HepG2 (cell line): ENCODE results near the gene PHACTR1. TPM values are rescaled to one million over a fixed set of nuclear protein-coding genes. Genes with fewer than 3 reads are reported as not detected.

Experiments used
- ATAC-seq: fragments of 200-7000 bp; cut with Tn5 transposase; 3 replicates; pipeline ENCODE4 v1.9.1; 2020; ENCODE audit warnings: mild to moderate bottlenecking, moderate library complexity
- BruUV-seq: library from RNA; stranded (reverse); fragments of 400-500 nt; replicated peaks from 2 replicates; lab custom pipeline; 2021; lab: Mats Ljungman, UMichigan
- CTCF ChIA-PET: fragments of 300-600 bp; formaldehyde crosslinking; extraction: SDS; loops from one replicate; lab custom pipeline; 2021; ENCODE audit warnings: low total read pairs, inconsistent platforms, low intra/inter-chr PET ratio; lab: Yijun Ruan, JAX
- POLR2A ChIA-PET: fragments of 350-600 bp; sonication (Branson Sonifier 250); formaldehyde crosslinking; loops from one replicate; lab custom pipeline; 2020; ENCODE audit warnings: antibody characterized with exemption, inconsistent platforms; lab: Yijun Ruan, JAX
- DNase-seq: peaks from one replicate; pipeline ENCODE4 v3.0.0-alpha.2; 2015; ENCODE audit warnings: low spot score
- FAIRE-seq: peaks from 3 replicates; lab custom pipeline; 2011; peaks lifted over from hg19 to GRCh38; lab: Jason Lieb, UNC
- H2AFZ ChIP-seq: one replicate; pipeline ENCODE4 v1.6.1; 2011; ENCODE audit warnings: low read length, inconsistent platforms
- H3K27ac ChIP-seq: fragments of 300-600 bp; 3 replicates; pipeline ENCODE4 v1.8.0; 2011; ENCODE audit warnings: mixed run types, mild to moderate bottlenecking, mixed read lengths, low read length, inconsistent platforms; ENCODE audit not compliant: insufficient read depth; ENCODE audit errors: extremely low read length
- H3K27me3 ChIP-seq, 2 experiments: fragments of 200-600 bp in 1 of 2; 2 replicates in 1 of 2; 3 replicates in 1 of 2; pipeline versions ENCODE4 v1.6.0 to v1.8.0; 2011; ENCODE audit warnings: low read length in 2 of 2, mild to moderate bottlenecking in 2 of 2, moderate library complexity in 2 of 2, inconsistent platforms in 1 of 2; ENCODE audit not compliant: insufficient read depth in 2 of 2, control insufficient read depth in 1 of 2
- H3K36me3 ChIP-seq, 2 experiments: fragments of 200-600 bp in 1 of 2; replicated peaks in 1 of 2; 2 replicates in 1 of 2; 3 replicates in 1 of 2; pipeline versions ENCODE4 v1.5.1 to v1.8.0; 2011; ENCODE audit warnings: low read length in 2 of 2, inconsistent platforms in 1 of 2; ENCODE audit not compliant: insufficient read depth in 2 of 2, control insufficient read depth in 1 of 2
- H3K4me1 ChIP-seq: 2 replicates; pipeline ENCODE4 v1.5.1; 2012; ENCODE audit warnings: low read length, inconsistent platforms; ENCODE audit not compliant: insufficient read depth
- H3K4me2 ChIP-seq: 2 replicates; pipeline ENCODE4 v1.6.0; 2011; ENCODE audit warnings: low read depth, low read length, inconsistent platforms
- H3K4me3 ChIP-seq, 3 experiments: fragments of 200-600 bp in 1 of 3; sonication (generic), shearing (Covaris generic) in 1 of 3; replicated peaks in 1 of 3; 2 replicates each; pipeline ENCODE4 v1.5.1; 2011 to 2016; ENCODE audit warnings: low read length in 3 of 3, inconsistent platforms in 2 of 3, low read depth in 2 of 3, mild to moderate bottlenecking in 2 of 3, control low read depth in 1 of 3, mixed read lengths in 1 of 3; ENCODE audit not compliant: insufficient read depth in 1 of 3
- H3K79me2 ChIP-seq: one replicate; pipeline ENCODE4 v1.6.1; 2011; ENCODE audit warnings: low read length, inconsistent platforms; ENCODE audit not compliant: insufficient read depth
- H3K9ac ChIP-seq: 2 replicates; pipeline ENCODE4 v1.6.0; 2011; ENCODE audit warnings: mild to moderate bottlenecking, low read depth, low read length, inconsistent platforms; ENCODE audit not compliant: insufficient read depth
- H3K9me3 ChIP-seq: 2 replicates; pipeline ENCODE4 v1.5.1; 2012; ENCODE audit warnings: mild to moderate bottlenecking, low read length
- H4K20me1 ChIP-seq: 2 replicates; pipeline ENCODE4 v1.6.0; 2011; ENCODE audit warnings: inconsistent platforms, mild to moderate bottlenecking, low read length, moderate library complexity; ENCODE audit not compliant: insufficient read depth
- DPF2 ChIP-seq: sonication (generic); formaldehyde crosslinking; IDR thresholded peaks from 2 replicates; pipeline ENCODE4 v1.4.0; 2020; ENCODE audit warnings: mild to moderate bottlenecking, low read depth, missing genetic modification reagents, borderline replicate concordance
- FOSL2 ChIP-seq: sonication (generic); formaldehyde crosslinking; IDR thresholded peaks from 2 replicates; pipeline ENCODE4 v1.4.0; 2020; ENCODE audit warnings: missing genetic modification reagents
- FOXO1 ChIP-seq: sonication (generic); formaldehyde crosslinking; IDR thresholded peaks from 2 replicates; pipeline ENCODE4 v1.4.0; 2020; ENCODE audit warnings: missing genetic modification reagents
- HNF4A ChIP-seq: sonication (generic); formaldehyde crosslinking; IDR thresholded peaks from 2 replicates; pipeline ENCODE4 v1.4.0; 2020; ENCODE audit warnings: missing genetic modification reagents
- MBD4 ChIP-seq: IDR thresholded peaks from 2 replicates; pipeline ENCODE4 v1.6.1; 2012; ENCODE audit warnings: low read length, inconsistent platforms, borderline replicate concordance
- MEF2D ChIP-seq: sonication (generic); formaldehyde crosslinking; IDR thresholded peaks from 2 replicates; pipeline ENCODE4 v1.5.1; 2020; ENCODE audit warnings: mild to moderate bottlenecking, missing genetic modification reagents
- MEIS1 ChIP-seq: sonication (generic); formaldehyde crosslinking; IDR thresholded peaks from 2 replicates; pipeline ENCODE4 v1.9.0; 2021; ENCODE audit warnings: mild to moderate bottlenecking, missing genetic modification reagents, moderate library complexity, borderline replicate concordance
- MTA1 ChIP-seq: sonication (generic); formaldehyde crosslinking; IDR thresholded peaks from 2 replicates; pipeline ENCODE4 v1.4.0; 2020; ENCODE audit warnings: missing genetic modification reagents, mild to moderate bottlenecking, borderline replicate concordance
- NR2F1 ChIP-seq, 2 experiments: fragments of 450-650 bp in 1 of 2; formaldehyde crosslinking in 1 of 2; IDR thresholded peaks; 2 replicates each; pipeline versions ENCODE4 v1.5.0 to v1.6.1; 2016 to 2020; ENCODE audit warnings: mild to moderate bottlenecking in 1 of 2, missing compliant biosample characterization in 1 of 2, missing genetic modification reagents in 1 of 2, moderate library complexity in 1 of 2
- PAX8 ChIP-seq: sonication (generic); formaldehyde crosslinking; IDR thresholded peaks from 2 replicates; pipeline ENCODE4 v1.8.0; 2022; ENCODE audit warnings: mild to moderate bottlenecking, missing genetic modification reagents, borderline replicate concordance
- PHF8 ChIP-seq: sonication (generic); formaldehyde crosslinking; IDR thresholded peaks from 2 replicates; pipeline ENCODE4 v1.5.0; 2020; ENCODE audit warnings: missing genetic modification reagents
- SP5 ChIP-seq: IDR thresholded peaks from 2 replicates; pipeline ENCODE4 v1.6.1; 2016; ENCODE audit warnings: low read depth, borderline replicate concordance
- SUZ12 ChIP-seq: fragments of 150-350 bp; IDR thresholded peaks from 2 replicates; pipeline ENCODE4 v1.6.1; 2014; ENCODE audit warnings: low read depth, low read length
- XRCC5 ChIP-seq: fragments of 200-400 bp; formaldehyde crosslinking; optimal IDR thresholded peaks from 2 replicates; pipeline ENCODE3; 2017; ENCODE audit warnings: mild to moderate bottlenecking, low read length
- ZBTB33 ChIP-seq: sonication (generic); formaldehyde crosslinking; IDR thresholded peaks from 2 replicates; pipeline ENCODE4 v1.4.0; 2020; ENCODE audit warnings: missing genetic modification reagents
- ZNF296 ChIP-seq: sonication (generic); formaldehyde crosslinking; conservative IDR thresholded peaks from 2 replicates; pipeline ENCODE4 v1.5.0; 2020; ENCODE audit warnings: mild to moderate bottlenecking, missing genetic modification reagents
- ZNF451 ChIP-seq: sonication (generic); formaldehyde crosslinking; IDR thresholded peaks from 2 replicates; pipeline ENCODE4 v1.5.0; 2020; ENCODE audit warnings: mild to moderate bottlenecking, missing genetic modification reagents
- WGBS: methylation state at CpG from one replicate; pipeline ENCODE4 v1.1.6; 2017; ENCODE audit warnings: low lambda C conversion rate; 5-methylcytosine and 5-hydroxymethylcytosine counted together
- in situ Hi-C: cut with HindIII; loops from 2 replicates; pipeline ENCODE4 v1.10.0; 2017; ENCODE audit warnings: low pct_unique_long_range_greater_than_20kb; ENCODE audit not compliant: extremely low pct_ligation_motif_present
- intact Hi-C: fragments of 100-400 bp; cut with micrococcal nuclease; formaldehyde crosslinking; loops from one replicate; pipeline ENCODE4 v1.10.0; 2022; ENCODE audit not compliant: unreplicated experiment
- polyA plus RNA-seq, 8 experiments: library from polyadenylated mRNA; depleted of rRNA in 3 of 8; stranded (reverse) in 7 of 8; unstranded in 1 of 8; fragments of >200 nt; fragmentation: Illumina TruSeq in 4 of 8; extraction: Trizol in 4 of 8; gene quantifications; 2 replicates each; pipeline versions ENCODE4 v1.2.1 to v1.2.3, GENCODE V29; 2011 to 2016; ENCODE audit warnings: low read depth in 4 of 8, missing spikeins in 1 of 8, mixed read lengths in 1 of 8; ENCODE audit not compliant: insufficient read depth in 1 of 8
- total RNA-seq, 5 experiments: library from RNA; depleted of rRNA; stranded (reverse); fragments of >200 nt; fragmentation: Illumina TruSeq; extraction: Trizol; gene quantifications; 2 replicates each; pipeline ENCODE4 v1.2.3, GENCODE V29; 2016; ENCODE audit warnings: low read depth in 1 of 5
- TF ChIP-seq, protein P1 (sequence below): sonication (generic); formaldehyde crosslinking; IDR thresholded peaks from 2 replicates; pipeline ENCODE4 v1.4.0; 2020; ENCODE audit warnings: missing genetic modification reagents
- TF ChIP-seq, protein P2 (sequence below): sonication (generic); formaldehyde crosslinking; IDR thresholded peaks from 2 replicates; pipeline ENCODE4 v1.4.0; 2020; ENCODE audit warnings: missing genetic modification reagents, low read depth, mild to moderate bottlenecking, borderline replicate concordance

The PHACTR1 gene
- total and polyA plus RNA-seq, 2 of the 13 experiments (the other 11 are each of a cell fraction or from before 2014, with no cell fraction given): 0.09 TPM; not detected in 1

DNA sequence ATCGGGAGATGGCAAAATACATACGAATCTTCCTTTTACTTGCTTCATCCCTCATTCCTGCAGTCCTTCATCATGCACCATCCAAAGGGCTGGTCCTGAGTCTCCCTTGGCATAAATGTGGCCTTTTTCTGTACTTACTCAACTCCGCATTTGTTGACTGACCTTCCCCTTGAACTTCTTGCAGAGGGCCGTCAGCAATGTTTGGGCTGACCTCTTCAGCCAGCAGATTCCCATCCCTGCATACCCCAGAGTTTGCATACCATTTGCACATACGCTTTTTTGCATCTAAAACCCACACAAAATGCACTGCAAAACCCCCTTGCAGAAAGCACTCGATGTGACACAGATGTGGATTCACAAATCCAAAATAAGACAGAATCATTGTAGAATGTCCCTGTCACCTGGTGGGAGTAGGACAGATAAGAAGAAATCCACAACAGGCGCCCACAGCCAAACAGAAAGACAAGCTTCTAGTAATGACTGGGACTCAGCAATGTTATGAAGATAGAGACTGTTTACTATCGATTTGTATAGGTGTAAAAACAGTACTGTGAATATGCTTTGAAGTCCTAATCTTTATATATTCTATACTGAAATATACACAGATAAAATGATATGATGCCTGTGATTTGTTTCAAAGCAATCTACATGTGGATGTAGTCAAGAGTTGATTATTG is 566.0 kb downstream of the PHACTR1 start (continued):
- TF ChIP-seq MEF2D (CRISPR knock-in tag) (no peak), SUZ12 (no peak), FOXO1 (CRISPR knock-in tag) (no peak), PHF8 (CRISPR knock-in tag) (no peak), NR2F1 (CRISPR knock-in tag; IDR thresholded peaks at IDR 0.05) (0 out of 4 replicates have a peak, but pooled peaks of 1 of the 2 experiments have one; percentile 23), MEIS1 (no peak), FOSL2 (CRISPR knock-in tag) (no peak)
- TF ChIP-seq, all 625 proteins: peak for 9

GRCh38 chr6:13283331-13283730 is 566.8 kb downstream of the PHACTR1 start:
- WGBS: 59% methylated on average over 14 of the region's 14 CpGs
- Histone ChIP-seq H2AFZ (no peak overlapping the region), H3K27ac (no peak overlapping the region), H3K4me2 (peak overlapping the region; percentile 54; the same call in 1 of the 2 replicates), H3K79me2 (no peaks in the 10 kb centered on the region), H3K4me3 (no peak overlapping the region; a peak in 1 of 6 replicates), H4K20me1 (no peaks in the 10 kb centered on the region), H3K27me3 (no peaks in the 10 kb centered on the region), H3K9ac (no peak overlapping the region), H3K9me3 (peaks cover 23% of the 10 kb centered on the region), H3K4me1 (peaks cover 18% of the 10 kb centered on the region), H3K36me3 (no peaks in the 10 kb centered on the region)
- DNase-seq: peak; percentile 18
- ChIA-PET POLR2A (no interaction called here), CTCF (no interaction called here)
- no peak for FAIRE-seq
- BruUV-seq: no TSS peak
- peak; percentile 80 for ATAC-seq
- intact Hi-C loops: no loop called here
- in situ Hi-C loops: no loop called here
- no peak for TF ChIP-seq ZNF296 (CRISPR knock-in tag)
- TF ChIP-seq SP5: no peak
- peak; percentile 61 for TF ChIP-seq HNF4A (CRISPR knock-in tag)
- TF ChIP-seq, protein P1, sequence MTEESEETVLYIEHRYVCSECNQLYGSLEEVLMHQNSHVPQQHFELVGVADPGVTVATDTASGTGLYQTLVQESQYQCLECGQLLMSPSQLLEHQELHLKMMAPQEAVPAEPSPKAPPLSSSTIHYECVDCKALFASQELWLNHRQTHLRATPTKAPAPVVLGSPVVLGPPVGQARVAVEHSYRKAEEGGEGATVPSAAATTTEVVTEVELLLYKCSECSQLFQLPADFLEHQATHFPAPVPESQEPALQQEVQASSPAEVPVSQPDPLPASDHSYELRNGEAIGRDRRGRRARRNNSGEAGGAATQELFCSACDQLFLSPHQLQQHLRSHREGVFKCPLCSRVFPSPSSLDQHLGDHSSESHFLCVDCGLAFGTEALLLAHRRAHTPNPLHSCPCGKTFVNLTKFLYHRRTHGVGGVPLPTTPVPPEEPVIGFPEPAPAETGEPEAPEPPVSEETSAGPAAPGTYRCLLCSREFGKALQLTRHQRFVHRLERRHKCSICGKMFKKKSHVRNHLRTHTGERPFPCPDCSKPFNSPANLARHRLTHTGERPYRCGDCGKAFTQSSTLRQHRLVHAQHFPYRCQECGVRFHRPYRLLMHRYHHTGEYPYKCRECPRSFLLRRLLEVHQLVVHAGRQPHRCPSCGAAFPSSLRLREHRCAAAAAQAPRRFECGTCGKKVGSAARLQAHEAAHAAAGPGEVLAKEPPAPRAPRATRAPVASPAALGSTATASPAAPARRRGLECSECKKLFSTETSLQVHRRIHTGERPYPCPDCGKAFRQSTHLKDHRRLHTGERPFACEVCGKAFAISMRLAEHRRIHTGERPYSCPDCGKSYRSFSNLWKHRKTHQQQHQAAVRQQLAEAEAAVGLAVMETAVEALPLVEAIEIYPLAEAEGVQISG (CRISPR knock-in tag): no peak
- TF ChIP-seq XRCC5: no peak
- TF ChIP-seq MTA1 (CRISPR knock-in tag): 0 out of 2 replicates have a peak, but pooled peaks have one; percentile 33
- 0 out of 2 replicates have a peak, but pooled peaks have one; percentile 26 for TF ChIP-seq DPF2 (CRISPR knock-in tag)
- TF ChIP-seq, protein P2, sequence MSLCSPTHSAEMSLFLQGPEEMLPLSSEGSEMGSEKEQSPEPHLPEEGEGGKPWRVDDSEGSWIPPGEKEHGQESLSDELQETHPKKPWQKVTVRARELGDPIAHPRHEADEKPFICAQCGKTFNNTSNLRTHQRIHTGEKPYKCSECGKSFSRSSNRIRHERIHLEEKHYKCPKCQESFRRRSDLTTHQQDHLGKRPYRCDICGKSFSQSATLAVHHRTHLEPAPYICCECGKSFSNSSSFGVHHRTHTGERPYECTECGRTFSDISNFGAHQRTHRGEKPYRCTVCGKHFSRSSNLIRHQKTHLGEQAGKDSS: no peak
- peak; percentile 86 for TF ChIP-seq ZBTB33 (CRISPR knock-in tag)
- TF ChIP-seq MBD4: no peak
- TF ChIP-seq PAX8 (CRISPR knock-in tag): no peak
- no peak for TF ChIP-seq ZNF451
